ENCODE measurements around the gene RYK.

GRCh38 chr3:134232951-134233350, 17.7 kb downstream of the RYK start:
- TF ChIP-seq POLR2A (IDR thresholded peaks at IDR 0.05; ENCODE audit: low read depth, low read length) (no peak), POLR2AphosphoS5 (IDR thresholded peaks at IDR 0.05; ENCODE audit: low read depth, low read length) (no peak)
